HG03139 (cell line): Measurements from ENCODE around the gene DIPK1C.

Experiments used
- ATAC-seq: cut with Tn5 transposase; IDR thresholded peaks from one replicate; pipeline ENCODE4 v1.9.1; 2021; ENCODE audit not compliant: unreplicated experiment

The DIPK1C gene

GRCh38 chr18:74422541-74422940 is 34.6 kb downstream of the DIPK1C start:
- ATAC-seq = no peak

GRCh38 chr18:74420926-74421325 is 36.2 kb downstream of the DIPK1C start:
- ATAC-seq = no peak

DNA sequence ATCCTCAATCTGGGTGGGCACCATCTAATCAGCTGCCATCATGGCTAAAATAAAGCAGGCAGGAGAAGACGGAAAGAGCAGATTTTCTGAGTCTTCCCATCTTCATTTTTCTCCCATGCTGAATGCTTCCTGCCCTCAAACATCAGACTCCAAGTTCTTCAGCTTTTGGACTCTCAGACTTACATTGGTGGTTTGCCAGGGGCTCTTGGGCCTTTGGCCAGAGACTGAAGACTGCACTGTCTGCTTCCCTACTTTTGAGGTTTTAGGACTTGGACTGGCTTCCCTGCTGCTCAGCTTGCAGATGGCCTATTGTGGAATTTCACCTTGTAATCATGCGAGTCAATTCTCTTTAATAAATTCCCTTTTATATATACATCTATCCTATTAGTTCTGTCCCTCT is 36.6 kb downstream of the DIPK1C start:
- ATAC-seq = no peak

DNA sequence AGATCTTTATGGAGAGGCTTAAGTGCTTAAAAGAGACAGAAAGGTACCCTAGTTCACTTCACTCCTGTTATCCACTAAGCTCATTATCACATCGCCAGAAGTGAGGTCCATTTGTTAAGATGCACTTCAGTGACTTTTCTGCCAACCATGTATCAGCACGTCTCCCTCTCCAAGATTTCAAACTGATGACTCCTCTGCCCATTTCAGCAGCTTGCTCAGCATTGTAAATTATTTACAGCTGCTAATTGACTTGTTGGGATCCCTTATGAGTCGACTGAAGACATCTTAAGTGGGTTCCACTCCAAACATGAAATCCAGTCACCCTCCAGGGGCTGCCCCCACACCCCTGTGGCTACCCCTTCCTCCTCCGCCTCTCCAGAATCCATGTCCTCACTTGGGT is 37.3 kb downstream of the DIPK1C start:
- no peak for ATAC-seq

DNA sequence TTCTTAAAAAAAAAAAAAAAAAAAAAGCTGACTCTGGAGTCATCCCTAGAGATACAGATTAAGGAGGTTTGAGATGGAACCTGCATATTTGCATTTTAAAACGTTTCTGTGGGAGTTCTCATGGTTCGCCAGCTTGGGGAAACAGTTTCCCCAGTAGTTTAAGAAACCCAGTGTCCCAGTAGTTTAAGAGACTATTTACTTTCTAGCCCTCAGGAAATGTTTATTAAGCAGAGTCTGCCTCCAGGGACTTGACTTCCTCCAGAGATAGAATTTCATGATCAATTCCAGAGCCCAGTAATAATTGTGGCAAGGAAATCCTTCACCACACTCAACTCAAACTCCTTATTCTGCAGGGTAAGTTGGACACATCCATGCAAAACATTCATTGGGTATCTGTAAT is 39.1 kb downstream of the DIPK1C start:
- ATAC-seq = no peak

DNA sequence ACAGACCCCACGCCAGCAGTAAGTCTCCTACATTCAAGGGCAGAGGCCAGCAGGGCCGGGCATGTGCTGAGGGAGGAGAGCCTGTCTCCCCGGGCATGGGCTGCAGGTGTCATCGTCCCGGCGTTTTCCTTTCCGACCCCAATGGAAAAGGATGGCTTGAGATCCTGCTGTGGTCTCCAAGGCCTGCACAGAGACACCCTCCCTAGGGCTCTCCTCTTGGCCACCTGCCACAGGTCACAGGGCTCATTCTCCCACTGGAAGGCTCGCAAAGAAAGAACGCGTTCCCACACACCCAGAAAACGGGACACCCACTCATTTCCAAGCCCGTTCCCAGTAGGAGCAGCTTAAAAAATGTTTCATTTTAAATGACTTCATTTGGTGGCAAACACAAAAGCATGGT is 41.0 kb downstream of the DIPK1C start:
- no peak for ATAC-seq

DNA sequence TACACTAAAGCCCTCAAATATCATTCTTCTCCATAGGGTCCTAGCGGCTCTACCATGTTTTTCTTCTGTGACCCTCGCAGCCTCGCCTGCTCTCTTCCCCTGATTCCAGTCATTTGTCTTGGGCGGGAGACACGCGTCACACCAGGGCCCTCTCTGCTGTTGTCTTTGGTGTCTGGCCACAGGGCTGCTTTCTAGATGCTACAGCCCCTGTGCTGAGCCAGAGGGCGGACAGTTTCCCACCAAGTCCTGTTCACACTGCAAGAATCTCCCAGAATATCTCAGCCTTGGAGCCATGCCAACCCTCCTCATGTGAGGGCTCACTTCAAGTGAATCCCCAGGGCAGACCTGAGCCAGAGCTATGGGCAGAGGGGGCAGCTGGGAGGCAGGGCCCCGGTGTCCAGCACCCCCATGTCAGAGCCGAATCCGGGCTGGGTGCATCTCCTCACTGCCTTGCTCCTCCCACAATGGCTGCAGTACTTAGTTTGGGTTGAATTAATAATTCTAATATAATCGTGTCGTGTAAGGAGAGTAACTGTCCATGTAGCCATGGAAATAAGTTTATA is 42.1 kb downstream of the DIPK1C start:
- ATAC-seq = no peak

DNA sequence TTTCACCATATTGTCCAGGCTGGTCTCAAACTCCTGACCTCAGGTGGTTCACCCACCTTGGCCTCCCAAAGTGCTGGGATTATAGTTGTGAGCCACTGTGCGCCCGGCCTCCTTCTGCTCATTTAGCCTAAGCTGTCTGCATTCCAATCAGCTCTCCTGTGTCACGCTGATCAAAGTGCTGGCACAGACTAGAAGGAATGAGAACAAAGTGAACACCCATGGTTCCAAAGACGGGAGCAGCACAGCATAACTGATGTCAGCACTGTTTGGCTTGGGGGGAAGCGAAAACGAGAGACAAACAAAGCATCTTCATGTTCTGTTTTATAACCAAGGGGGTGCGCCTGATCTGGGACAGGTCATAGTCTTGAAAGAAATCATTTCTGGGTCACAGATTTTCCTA is 43.3 kb downstream of the DIPK1C start:
- ATAC-seq = no peak

DNA sequence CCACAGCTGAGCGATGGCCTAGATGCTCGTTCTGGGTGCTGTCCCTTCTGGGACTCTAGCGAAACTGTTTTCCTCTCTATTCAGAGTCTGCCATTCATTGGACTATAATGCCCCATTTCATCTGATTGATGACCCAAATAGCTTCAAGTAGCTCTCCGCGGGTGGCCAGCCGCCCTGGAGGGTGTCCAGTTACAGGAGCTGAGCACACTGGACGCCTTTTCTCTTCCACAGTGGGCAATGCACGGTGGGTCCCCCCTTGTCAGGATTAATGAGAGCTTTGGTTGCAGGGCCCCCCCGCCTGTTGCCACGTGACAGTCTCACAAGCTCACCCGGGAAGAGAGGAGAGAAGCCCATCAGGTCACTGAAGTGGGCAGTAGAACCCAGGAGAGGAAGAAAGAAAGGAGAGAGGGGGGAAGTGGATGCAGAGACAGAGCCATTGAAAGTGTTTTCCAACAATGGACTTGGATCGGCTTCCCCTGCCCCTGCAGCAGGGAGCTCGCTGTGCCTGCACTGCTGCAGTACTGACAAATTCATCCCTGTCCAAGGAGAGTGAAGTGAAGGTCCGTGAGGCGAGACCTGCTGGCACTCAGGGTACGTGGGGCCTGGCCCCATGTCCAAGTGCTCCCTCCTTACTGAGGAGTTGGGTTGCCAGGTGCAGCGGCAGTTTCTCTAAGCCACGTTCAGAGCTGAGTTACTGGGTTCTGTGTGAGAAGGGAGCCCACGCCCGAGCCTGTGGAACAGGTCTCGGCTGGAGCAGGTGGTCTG is 44.8 kb downstream of the DIPK1C start:
- no peak for ATAC-seq

DNA sequence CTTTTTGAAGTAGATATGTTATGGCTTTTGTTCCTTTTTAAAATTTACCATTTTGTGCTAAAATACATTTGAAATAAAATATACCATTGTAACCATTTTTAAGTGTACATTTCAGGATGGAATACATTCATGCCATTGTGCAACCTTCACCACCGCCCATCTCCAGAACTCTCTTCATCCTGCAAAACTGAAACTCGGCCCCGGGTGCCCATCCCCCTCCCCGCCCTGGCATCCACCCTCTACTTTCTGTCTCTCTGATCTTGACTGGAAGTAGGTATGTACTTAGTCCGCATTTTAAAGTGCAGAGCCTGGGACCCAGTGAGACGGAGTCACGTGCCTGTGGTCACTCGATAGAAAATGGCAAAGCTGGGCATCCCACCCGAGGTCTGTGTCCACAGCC is 45.6 kb downstream of the DIPK1C start:
- no peak for ATAC-seq

GRCh38 chr18:74410441-74410992 is 46.6 kb downstream of the DIPK1C start:
- ATAC-seq = no peak

GRCh38 chr18:74407888-74408287 is 49.2 kb downstream of the DIPK1C start:
- ATAC-seq = no peak

DNA sequence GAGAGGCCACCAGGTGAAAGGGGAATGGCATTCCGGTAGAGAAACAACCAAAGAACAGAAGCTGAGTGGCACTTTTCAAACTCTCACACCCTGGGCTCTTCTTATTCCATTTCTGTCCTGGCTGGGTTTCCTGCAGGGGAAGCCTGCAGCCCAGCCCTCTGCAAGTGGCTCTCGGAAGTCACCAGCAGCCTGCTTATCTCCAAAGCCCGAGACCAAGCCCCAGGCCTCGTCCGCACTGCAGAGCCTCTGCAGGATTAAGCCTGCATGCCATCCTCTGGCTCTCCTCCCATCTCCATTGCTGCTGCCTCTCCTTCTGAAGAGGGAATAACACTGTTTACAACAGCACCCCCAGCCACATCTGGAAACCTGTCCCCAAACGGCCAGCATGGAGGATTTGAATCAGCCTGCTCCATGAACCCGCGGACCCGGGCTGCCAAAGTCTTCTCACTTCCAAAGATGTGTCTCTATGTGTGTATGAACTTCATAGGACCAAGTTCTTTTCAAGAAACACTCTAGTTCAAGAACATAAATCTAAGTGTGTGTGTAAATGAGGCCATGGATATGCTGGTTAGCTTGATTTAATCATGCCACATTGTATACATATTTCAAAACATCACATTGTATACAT is 54.2 kb downstream of the DIPK1C start:
- no peak for ATAC-seq

GRCh38 chr18:74400813-74401212 is 56.3 kb downstream of the DIPK1C start:
- ATAC-seq = no peak

DNA sequence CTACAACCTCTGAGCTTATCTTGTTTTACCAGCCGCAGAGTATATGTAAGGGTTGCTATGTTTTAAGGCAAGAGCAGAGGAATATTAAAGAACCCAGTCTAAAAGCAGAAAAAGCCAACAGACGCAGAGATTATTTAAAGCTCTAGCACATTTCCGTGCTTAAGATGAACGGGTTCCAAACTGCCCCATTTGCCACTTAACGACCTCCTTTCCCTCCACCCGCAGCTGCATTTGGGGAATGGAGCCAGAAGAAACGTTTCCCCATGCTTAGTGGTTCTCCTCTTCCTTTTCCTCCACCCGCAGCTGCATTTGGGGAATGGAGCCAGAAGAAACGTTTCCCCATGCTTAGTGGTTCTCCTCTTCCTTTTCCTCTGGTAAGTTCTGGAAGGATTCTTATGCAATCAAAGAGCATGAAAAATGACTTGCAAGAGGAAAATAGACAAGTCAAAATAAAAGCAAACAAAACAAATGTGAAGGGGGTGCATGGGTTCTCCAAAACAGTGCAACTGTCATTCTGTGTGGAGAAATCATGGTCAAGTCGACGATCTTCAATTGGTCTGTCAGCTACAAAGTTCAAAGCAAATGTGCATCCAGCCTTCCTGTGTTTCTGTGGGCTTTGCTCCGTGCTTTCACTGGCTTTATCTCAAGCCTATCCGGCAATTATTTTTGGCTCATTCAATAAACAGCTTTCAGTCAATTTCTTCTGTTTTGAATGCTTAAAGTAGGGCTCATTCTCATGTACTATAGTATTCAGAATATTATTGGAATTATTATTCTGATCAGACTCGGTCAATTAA is 57.8 kb downstream of the DIPK1C start:
- no peak for ATAC-seq

DNA sequence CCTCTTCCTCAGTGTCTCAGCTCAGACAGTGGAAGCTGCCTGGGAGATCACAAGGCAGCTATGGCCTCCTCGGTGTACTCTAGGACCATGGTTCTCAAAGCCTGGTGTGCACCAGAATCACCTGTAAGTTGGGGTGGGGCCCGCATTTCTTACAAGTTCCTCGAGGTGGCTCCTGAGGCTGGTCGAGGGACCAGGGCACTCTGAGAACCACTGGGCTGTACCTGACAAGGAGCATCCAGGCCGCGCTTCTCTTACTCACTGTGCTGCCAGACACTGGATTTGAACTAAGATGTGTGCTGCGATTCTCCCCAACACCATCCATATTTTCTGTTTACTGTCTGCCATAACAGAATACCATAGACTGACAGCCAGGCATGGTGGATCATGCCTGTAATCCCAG is 59.5 kb downstream of the DIPK1C start:
- ATAC-seq = no peak

DNA sequence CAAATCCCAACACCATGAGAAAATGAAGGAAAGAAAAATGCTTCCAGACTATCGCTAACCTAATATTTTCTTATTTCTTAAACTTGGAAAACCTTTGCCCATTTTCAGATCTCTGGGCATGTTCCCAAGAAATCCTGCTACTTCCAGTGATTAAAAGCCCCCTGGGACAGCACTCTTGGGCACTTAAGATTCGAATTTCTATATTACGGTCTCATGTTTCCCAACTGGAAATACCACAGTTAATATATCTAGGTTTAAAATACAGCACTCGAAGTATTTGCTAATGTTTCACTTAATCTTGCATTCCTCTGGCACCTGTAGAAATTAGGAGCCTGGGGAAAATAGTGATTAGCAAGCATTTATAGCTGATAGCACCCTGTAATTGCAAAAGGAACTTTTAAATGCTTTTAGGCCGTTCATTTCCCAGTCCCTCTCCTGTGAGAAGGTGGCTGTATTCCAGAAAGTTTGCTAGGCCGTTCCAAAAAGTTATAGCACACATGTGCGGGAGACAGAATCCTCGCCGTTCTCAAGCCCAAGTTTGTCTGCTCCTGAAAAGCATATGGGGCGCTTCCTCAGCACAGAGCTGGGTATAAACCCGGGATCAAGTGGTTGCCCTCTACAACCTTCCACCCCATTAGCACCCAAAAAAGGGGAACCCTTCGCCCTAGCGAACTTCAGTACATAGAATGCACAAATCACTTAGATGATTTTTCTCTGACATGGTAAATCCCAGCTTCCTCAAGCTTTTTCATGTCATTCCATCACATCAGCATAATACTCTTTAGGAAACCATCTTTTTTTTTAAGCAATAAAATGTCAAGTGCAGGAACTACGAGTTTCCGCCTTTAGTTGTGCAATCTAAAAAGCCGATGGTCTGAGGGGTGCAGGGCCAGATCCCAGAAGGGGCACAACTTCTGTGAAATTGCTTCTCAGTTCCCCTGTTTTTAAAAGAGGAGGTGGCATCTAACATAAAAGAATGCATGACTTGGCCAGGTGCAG is 60.6 kb downstream of the DIPK1C start:
- ATAC-seq = no peak

DNA sequence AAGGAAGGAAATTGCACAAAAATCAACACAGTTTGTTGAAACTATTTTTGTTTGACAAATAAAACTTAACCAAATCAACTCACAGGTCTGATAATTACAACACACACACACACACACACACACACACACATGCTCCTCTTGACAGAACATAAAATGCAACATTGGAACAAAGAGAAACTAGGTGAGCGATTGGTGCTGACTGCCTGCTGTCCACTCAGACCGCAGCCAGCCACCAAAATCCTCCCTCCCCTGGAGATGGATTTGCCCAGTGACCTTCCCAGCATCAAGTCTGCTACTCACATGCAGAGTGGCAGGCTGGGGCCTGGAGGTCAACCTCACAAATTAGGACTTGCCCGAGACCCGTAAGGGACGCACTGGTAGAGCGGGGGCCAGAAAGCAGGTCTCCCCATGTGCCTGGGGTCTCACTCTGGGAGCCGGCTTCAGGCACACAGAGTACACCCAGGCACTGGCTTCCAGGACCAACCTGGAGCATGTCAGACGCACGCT is 61.4 kb downstream of the DIPK1C start:
- ATAC-seq = no peak

GRCh38 chr18:74395006-74395405 is 62.1 kb downstream of the DIPK1C start:
- ATAC-seq = no peak

- ATAC-seq = no peak
These were observed 64.8 kb downstream of the DIPK1C start for GRCh38 chr18:74392323-74392722.
